Gastrocnemius medialis (tissue), 4 donors: ENCODE data around the gene TATDN2. TPM values are rescaled to one million over a fixed set of nuclear protein-coding genes. Genes with fewer than 3 reads are reported as not detected.

ENCODE experiments used
- ATAC-seq, 2 donors: fragments of 150-250 bp; one replicate each; pipeline ENCODE4 v1.9.1; 2016
- DNase-seq, 2 donors: peaks; one replicate each; pipeline ENCODE4 v3.0.0-alpha.2; 2019
- H3K27ac ChIP-seq, 4 donors: fragments of 200-600 bp; sonication (generic); 1 replicate in 1 of 4; 2 replicates in 3 of 4; pipeline ENCODE4 v1.5.1; 2016 to 2018; ENCODE audit warnings: mild to moderate bottlenecking in 2 of 4, moderate library complexity in 1 of 4
- H3K27me3 ChIP-seq, 3 donors: fragments of 200-600 bp; sonication (generic) in 2 of 3; 1 replicate in 1 of 3; 2 replicates in 2 of 3; pipeline versions ENCODE4 v1.5.1 to v1.6.0; 2016 to 2019; ENCODE audit warnings: mild to moderate bottlenecking in 1 of 3, moderate library complexity in 1 of 3
- H3K36me3 ChIP-seq, 2 donors: fragments of 200-600 bp; sonication (generic) in 1 of 2; one replicate each; pipeline ENCODE4 v1.5.1; 2017 to 2018
- H3K4me1 ChIP-seq, 2 donors: fragments of 200-600 bp; sonication (generic) in 1 of 2; one replicate each; pipeline ENCODE4 v1.5.1; 2016 to 2017; ENCODE audit warnings: mild to moderate bottlenecking in 2 of 2
- H3K4me3 ChIP-seq, 4 donors: fragments of 200-600 bp; sonication (generic) in 3 of 4; 1 replicate in 1 of 4; 2 replicates in 3 of 4; pipeline ENCODE4 v1.5.1; 2016 to 2019; ENCODE audit warnings: mild to moderate bottlenecking in 2 of 4
- H3K9me3 ChIP-seq, 3 donors: fragments of 200-600 bp; sonication (generic) in 2 of 3; 1 replicate in 1 of 3; 2 replicates in 2 of 3; pipeline ENCODE4 v1.5.1; 2016 to 2019
- POLR2A ChIP-seq, 2 donors: fragments of 450-650 bp; IDR thresholded peaks; one replicate each; pipeline ENCODE4 v1.6.1; 2017; ENCODE audit warnings: antibody characterized with exemption in 2 of 2, mild to moderate bottlenecking in 2 of 2, moderate library complexity in 2 of 2
- in situ Hi-C, 4 donors: fragments of 200-750 bp; cut with MboI; loops; one replicate each; pipeline versions ENCODE4 v1.15.0 to v1.8.0; 2017; ENCODE audit warnings: low sequenced_read_pairs in 4 of 4
- intact Hi-C: fragments of 100-400 bp; cut with DNase I; formaldehyde crosslinking; loops from one replicate; pipeline ENCODE4 v1.15.1; 2023; ENCODE audit warnings: low total_unique reads
- total RNA-seq, 4 donors: library from RNA; depleted of rRNA; stranded (reverse); fragments of >200 nt; gene quantifications; one replicate each; pipeline versions ENCODE4 v1.1.0 to v1.2.3, GENCODE V29; 2016
- TF ChIP-seq, protein P1 (sequence below), 5 experiments: fragments of 450-650 bp in 3 of 5; fragments of 200-600 bp in 2 of 5; sonication (generic) in 2 of 5; IDR thresholded peaks in 4 of 5; conservative IDR thresholded peaks in 1 of 5; 1 replicate in 4 of 5; 2 replicates in 1 of 5; pipeline ENCODE4 v1.5.1; 2016 to 2019; ENCODE audit warnings: antibody characterized with exemption in 5 of 5, mild to moderate bottlenecking in 3 of 5, moderate library complexity in 3 of 5

TATDN2 gene
- total RNA-seq, 4 donors from 2014 or later: 10.9 to 11.5 (median 10.9) TPM

DNA sequence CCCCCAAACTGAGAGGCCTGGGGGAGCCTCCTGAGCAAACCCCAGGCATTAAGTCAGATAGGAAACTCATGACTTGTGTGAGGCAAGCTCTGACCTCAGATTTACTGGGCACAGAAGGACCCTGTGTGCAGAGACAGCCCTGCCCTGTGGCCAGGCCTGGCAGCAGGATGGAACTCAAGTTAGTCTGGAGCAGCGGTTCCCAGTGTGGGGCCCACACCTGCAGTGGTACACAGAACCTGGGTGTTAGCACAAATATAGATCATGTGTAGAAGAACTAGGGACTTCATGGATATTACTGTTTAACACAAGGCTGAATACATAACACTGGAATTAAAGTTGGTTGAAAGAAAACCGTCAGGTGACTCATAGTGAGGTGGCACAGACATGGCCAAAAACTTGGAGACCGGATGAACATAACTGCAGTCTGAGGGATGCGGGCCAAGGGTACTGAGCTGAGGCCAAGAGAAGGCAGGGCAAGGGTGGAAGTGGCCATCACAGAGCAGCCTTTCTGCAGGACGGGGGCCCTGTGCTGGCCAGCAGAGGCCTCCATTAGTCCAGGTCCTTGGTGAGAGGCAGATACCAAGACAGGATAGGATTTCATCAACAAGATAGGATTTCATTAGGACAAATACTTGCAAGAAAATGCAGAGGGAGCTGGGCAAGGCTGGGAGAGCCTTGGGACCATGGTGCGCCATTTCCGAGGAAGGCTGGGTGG is 42.7 kb upstream of the TATDN2 start:
- in situ Hi-C loops: no loop called here
- H3K9me3 ChIP-seq: no peaks in the 10 kb centered on the region
- DNase-seq: peak; percentile 74 to 90

DNA sequence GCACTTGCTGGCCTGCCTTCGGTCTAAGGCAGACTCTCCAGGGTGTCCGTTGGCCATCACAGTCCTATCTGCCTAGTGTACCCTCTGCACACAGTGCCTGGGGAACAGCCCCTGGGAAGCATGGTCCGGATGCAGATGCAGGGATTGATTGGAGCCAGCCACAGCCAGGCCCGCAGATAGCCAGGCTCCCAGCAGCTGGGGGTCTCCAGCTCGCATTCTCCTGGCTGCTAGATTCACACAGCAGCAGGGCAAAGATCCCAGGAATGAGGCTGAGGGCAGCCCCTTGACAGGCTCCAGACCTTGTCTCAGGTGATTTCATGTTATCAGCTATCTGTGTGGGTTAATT is 42.1 kb upstream of the TATDN2 start:
- H3K27me3 ChIP-seq: no peaks in the 10 kb centered on the region
- peaks cover 0 to 14% of the 10 kb centered on the region in 2 donors for H3K36me3 ChIP-seq
- DNase-seq (no peak), ATAC-seq (peak in 1 of 2 donors; percentile 12)
- H3K9me3 ChIP-seq: no peaks in the 10 kb centered on the region
- H3K27ac ChIP-seq: peak overlapping the region; percentile 81 to 93 (median 88)
- H3K4me3 ChIP-seq: no peak overlapping the region
- no peak for TF ChIP-seq POLR2A (IDR thresholded peaks at IDR 0.05)
- TF ChIP-seq, protein P1, sequence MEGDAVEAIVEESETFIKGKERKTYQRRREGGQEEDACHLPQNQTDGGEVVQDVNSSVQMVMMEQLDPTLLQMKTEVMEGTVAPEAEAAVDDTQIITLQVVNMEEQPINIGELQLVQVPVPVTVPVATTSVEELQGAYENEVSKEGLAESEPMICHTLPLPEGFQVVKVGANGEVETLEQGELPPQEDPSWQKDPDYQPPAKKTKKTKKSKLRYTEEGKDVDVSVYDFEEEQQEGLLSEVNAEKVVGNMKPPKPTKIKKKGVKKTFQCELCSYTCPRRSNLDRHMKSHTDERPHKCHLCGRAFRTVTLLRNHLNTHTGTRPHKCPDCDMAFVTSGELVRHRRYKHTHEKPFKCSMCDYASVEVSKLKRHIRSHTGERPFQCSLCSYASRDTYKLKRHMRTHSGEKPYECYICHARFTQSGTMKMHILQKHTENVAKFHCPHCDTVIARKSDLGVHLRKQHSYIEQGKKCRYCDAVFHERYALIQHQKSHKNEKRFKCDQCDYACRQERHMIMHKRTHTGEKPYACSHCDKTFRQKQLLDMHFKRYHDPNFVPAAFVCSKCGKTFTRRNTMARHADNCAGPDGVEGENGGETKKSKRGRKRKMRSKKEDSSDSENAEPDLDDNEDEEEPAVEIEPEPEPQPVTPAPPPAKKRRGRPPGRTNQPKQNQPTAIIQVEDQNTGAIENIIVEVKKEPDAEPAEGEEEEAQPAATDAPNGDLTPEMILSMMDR (IDR thresholded peaks at IDR 0.05 in 4 of 5, conservative IDR thresholded peaks at IDR 0.05 in 1 of 5): no peak
- peaks cover 30 to 43% of the 10 kb centered on the region in 2 donors for H3K4me1 ChIP-seq
- in situ Hi-C loops (no loop called here), intact Hi-C loops (no loop called here)

More for the DNA sequence above, 42.7 kb upstream of the TATDN2 start:
- no peaks in the 10 kb centered on the region for H3K27me3 ChIP-seq
- H3K36me3 ChIP-seq: peaks cover 0 to 14% of the 10 kb centered on the region in 2 donors
- H3K4me3 ChIP-seq: no peak overlapping the region
- peak; percentile 43 to 50 for TF ChIP-seq POLR2A (IDR thresholded peaks at IDR 0.05)
- TF ChIP-seq, protein P1 (IDR thresholded peaks at IDR 0.05 in 4 of 5, conservative IDR thresholded peaks at IDR 0.05 in 1 of 5): no peak
- peak; percentile 87 to 92 for ATAC-seq
- intact Hi-C loops: no loop called here
- H3K4me1 ChIP-seq: peaks cover 30 to 43% of the 10 kb centered on the region in 2 donors
- peak overlapping the region; percentile 81 to 93 (median 88) for H3K27ac ChIP-seq

DNA sequence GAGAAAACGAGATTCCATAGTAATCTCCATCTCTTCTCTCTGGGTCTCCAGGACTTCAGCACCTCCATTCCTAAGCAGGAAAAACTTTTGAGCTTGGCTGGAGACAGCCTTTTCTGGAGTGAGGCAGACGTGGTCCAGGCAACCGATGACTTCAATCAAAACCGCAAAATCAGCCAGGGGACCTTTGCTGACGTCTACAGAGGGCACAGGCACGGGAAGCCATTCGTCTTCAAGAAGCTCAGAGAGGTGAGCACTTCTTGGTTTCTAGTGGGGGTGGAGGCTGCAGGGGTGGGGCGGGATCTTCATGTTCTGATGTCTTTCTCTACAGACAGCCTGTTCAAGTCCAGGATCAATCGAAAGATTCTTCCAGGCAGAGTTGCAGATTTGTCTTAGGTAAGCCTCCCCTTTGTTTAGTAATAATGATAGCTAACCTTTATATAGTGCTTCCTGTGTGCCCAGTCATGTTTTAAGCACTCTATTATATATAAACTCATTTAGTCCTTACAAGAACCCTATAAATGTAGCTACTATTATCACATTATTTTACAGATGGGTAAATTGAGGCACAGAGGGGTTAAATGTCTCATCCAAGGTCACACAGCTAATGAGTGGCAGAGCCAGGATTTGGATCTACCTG is 35.0 kb upstream of the TATDN2 start:
- DNase-seq: no peak
- Histone ChIP-seq H3K4me1 (no peaks in the 10 kb centered on the region), H3K27ac (no peak overlapping the region), H3K36me3 (peaks cover 0 to 55% of the 10 kb centered on the region in 2 donors), H3K4me3 (no peak overlapping the region), H3K27me3 (no peaks in the 10 kb centered on the region), H3K9me3 (no peaks in the 10 kb centered on the region)
- intact Hi-C loops (no loop called here), in situ Hi-C loops (no loop called here)
- no peak for TF ChIP-seq POLR2A (IDR thresholded peaks at IDR 0.05)
- TF ChIP-seq, protein P1 (IDR thresholded peaks at IDR 0.05 in 4 of 5, conservative IDR thresholded peaks at IDR 0.05 in 1 of 5): no peak
- no peak for ATAC-seq

DNA sequence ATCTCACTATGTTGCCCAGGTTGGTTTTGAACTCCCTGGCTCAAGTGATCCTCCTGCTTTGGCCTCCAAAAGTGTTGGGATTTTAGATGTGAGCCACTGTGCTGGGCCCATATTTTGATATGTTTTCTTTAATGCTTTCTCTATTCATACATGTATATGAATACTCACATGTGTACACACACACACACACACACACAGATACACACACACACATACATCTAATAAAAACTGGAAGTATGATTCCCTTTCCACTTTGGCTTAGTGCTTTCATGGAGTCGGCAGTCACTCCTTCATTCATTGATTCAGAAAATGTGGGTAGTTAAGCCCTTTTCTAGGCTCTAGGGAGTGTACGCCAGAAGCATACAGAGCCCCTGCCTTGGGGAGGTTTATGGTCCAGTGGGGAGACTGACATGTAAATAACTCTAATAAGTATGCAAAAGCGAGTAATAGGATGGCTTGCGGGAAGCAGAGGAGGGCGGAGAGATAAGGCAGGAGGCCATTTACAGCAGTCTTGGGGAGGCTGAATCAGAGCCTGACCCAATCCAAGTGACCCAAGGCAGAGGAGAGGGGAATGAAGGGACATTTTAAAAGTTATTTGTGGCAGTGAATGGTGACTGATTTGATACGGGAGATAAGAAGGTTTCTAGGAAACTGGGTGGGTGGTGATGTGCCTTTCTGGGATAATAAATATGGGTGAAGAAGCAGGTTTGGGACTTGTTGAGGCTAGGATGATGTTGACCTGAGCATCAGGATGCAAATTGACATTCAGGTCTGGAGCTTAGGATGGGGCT is 32.5 kb upstream of the TATDN2 start:
- no peaks in the 10 kb centered on the region for H3K9me3 ChIP-seq
- ATAC-seq (no peak), DNase-seq (no peak)
- no peaks in the 10 kb centered on the region for H3K27me3 ChIP-seq
- H3K4me3 ChIP-seq: no peak overlapping the region
- no peaks in the 10 kb centered on the region for H3K4me1 ChIP-seq
- in situ Hi-C loops: loop anchor here in 1 of 4 donors (5.0 kb wide), 1 partner anchor 48 kb away; no protein-coding TSS in a partner anchor
- no peak for TF ChIP-seq POLR2A (IDR thresholded peaks at IDR 0.05)
- TF ChIP-seq, protein P1 (IDR thresholded peaks at IDR 0.05 in 4 of 5, conservative IDR thresholded peaks at IDR 0.05 in 1 of 5): no peak
- no peak overlapping the region for H3K27ac ChIP-seq
- intact Hi-C loops: no loop called here
- H3K36me3 ChIP-seq: peaks cover 0 to 69% of the 10 kb centered on the region in 2 donors
